Measurements from ENCODE around the gene QDPR. TPM values are rescaled to one million over a fixed set of nuclear protein-coding genes. Genes with fewer than 3 reads are reported as not detected.

The QDPR gene
- total RNA-seq, 2 donors from 2014 or later: 5.8 to 14.8 TPM

DNA sequence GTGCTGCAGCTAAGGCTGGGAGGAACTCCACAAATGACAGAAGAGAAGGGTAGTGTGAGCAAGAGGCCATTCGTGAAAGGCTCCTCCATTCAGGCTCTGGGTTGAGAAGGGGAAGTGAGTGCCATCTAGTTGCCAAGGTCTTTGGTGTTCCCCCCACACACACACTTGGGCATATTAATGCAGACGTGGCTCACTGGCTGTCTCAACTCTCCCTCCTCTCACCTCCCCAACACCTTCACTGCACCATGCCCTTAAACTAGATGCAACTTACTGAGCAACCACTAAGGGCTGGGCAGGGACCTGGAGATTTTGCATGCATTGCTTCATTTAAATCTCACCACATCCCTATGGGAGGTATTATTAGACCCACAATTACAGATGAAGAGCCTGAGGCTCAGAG lies 11.8 kb upstream of the QDPR start:
- Histone ChIP-seq H3K4me1 (no peaks in the 10 kb centered on the region), H3K36me3 (no peaks in the 10 kb centered on the region), H3K9me3 (no peaks in the 10 kb centered on the region), H3K27ac (no peak overlapping the region), H3K27me3 (no peaks in the 10 kb centered on the region), H3K4me3 (no peak overlapping the region)
- no peak for DNase-seq (ENCODE audit: low spot score)
- TF ChIP-seq, protein P1, sequence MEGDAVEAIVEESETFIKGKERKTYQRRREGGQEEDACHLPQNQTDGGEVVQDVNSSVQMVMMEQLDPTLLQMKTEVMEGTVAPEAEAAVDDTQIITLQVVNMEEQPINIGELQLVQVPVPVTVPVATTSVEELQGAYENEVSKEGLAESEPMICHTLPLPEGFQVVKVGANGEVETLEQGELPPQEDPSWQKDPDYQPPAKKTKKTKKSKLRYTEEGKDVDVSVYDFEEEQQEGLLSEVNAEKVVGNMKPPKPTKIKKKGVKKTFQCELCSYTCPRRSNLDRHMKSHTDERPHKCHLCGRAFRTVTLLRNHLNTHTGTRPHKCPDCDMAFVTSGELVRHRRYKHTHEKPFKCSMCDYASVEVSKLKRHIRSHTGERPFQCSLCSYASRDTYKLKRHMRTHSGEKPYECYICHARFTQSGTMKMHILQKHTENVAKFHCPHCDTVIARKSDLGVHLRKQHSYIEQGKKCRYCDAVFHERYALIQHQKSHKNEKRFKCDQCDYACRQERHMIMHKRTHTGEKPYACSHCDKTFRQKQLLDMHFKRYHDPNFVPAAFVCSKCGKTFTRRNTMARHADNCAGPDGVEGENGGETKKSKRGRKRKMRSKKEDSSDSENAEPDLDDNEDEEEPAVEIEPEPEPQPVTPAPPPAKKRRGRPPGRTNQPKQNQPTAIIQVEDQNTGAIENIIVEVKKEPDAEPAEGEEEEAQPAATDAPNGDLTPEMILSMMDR (IDR thresholded peaks at IDR 0.05): no peak

GRCh38 chr4:17521595-17521994 lies 9.7 kb upstream of the QDPR start:
- no peaks in the 10 kb centered on the region for H3K27me3 ChIP-seq
- DNase-seq (ENCODE audit: low spot score): no peak
- H3K4me3 ChIP-seq: no peak overlapping the region
- TF ChIP-seq, protein P1 (IDR thresholded peaks at IDR 0.05): no peak
- no peaks in the 10 kb centered on the region for H3K36me3 ChIP-seq
- H3K4me1 ChIP-seq: no peaks in the 10 kb centered on the region
- no peaks in the 10 kb centered on the region for H3K9me3 ChIP-seq
- no peak overlapping the region for H3K27ac ChIP-seq

DNA sequence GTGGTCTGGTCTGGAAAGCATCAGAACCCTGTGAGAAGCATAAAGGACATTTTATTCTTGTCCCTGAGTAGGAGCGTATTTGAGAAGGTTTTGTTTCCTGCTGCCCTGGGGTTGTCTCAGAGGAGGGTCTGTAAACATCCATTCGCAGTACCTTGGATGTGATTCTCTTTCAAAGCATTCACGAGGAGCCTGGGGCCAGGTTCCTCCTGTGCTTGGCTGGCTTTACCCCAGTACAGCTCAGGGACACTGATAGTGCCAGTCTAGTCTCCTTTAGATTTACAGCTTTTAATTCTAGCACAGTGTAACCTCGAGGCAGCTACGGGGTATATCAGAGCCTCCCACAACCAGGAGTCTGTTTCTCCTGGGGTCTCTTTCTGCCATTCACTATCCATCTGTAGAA lies 5.8 kb upstream of the QDPR start:
- Histone ChIP-seq H3K4me1 (peaks cover 0 to 3% of the 10 kb centered on the region in 2 donors), H3K9me3 (no peaks in the 10 kb centered on the region), H3K36me3 (no peaks in the 10 kb centered on the region), H3K27ac (no peak overlapping the region), H3K4me3 (no peak overlapping the region), H3K27me3 (no peaks in the 10 kb centered on the region)
- no peak for DNase-seq (ENCODE audit: low spot score)
- TF ChIP-seq, protein P1 (IDR thresholded peaks at IDR 0.05): no peak

DNA sequence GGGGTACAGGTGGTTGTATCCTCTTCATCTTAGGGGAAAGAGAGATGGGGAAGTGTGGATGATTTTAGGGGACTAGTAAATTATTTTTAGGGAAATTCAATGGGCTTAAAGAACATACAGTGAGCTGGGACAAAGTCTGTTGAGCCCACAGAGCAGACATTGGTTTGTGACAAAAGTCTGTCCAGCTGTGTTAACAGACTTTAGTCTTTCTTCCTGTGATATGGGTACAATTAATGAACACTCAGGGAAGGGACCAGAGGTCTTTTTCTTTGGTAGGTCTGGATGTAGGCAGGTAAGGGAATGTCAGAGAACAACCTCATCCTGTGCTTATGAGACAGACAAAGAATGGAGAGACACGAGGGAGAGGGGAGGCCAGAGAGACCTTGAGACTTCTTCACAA lies 5.1 kb upstream of the QDPR start:
- Histone ChIP-seq H3K9me3 (no peaks in the 10 kb centered on the region), H3K4me1 (peaks cover 0 to 6% of the 10 kb centered on the region in 2 donors), H3K36me3 (no peaks in the 10 kb centered on the region), H3K27ac (no peak overlapping the region), H3K27me3 (no peaks in the 10 kb centered on the region), H3K4me3 (no peak overlapping the region)
- TF ChIP-seq, protein P1 (IDR thresholded peaks at IDR 0.05): no peak
- DNase-seq (ENCODE audit: low spot score): no peak

DNA sequence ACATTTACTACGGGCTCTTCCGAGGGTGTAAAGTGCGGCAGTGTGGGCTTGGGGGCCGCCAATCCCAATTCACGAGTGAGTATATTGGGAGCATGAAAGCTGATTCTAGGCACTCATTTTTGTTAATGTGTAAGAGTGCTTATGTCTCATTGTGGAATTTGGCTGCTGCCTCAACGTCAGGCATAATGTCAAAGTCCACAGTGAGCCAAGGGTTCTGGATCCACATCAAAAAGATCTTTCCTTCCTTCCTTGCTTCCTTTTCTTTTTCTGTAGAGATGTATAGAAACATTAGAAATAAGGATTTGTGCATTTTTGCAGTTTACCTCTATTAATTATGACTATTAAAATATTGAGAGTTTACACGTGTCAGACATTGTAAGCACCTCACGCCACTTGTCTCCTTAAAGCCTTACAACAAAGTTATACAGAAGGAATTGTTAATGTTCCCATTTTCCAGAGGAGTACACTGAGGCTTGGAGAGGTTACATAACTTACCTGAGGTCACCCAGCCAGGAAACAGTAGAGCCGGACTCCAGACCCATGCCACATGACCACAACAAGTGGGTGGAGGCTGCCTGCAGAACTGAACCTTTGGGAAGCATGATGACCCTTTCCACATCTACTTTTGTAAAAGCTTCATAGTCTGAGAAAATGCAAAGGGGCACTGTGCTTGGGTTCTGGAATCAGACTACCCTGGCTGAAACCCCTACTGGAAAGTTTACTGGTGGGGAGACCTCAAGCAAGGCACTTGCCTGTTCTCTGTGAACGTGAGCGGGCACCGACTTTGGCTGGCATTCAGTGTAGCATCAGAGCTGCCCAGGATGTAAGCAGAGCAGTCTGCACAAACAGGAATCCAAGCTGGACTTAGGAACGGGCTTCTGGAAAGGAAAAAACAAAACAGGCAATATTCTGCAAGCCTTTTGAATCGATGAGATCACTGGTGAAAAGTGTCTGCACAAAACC lies 3.8 kb upstream of the QDPR start:
- Histone ChIP-seq H3K4me3 (no peak overlapping the region), H3K27me3 (no peaks in the 10 kb centered on the region), H3K4me1 (peaks cover 0 to 13% of the 10 kb centered on the region in 2 donors), H3K9me3 (no peaks in the 10 kb centered on the region), H3K36me3 (no peaks in the 10 kb centered on the region), H3K27ac (no peak overlapping the region)
- DNase-seq (ENCODE audit: low spot score): no peak
- TF ChIP-seq, protein P1 (IDR thresholded peaks at IDR 0.05): no peak

Measured in right atrium auricular region (tissue), 2 donors.